A549 (cell line): ENCODE results near the gene FAAH2. TPM values are rescaled to one million over a fixed set of nuclear protein-coding genes. Genes with fewer than 3 reads are reported as not detected.

Experiments
- ATAC-seq, 2 experiments: fragments of 200-7000 bp in 1 of 2; fragments of >200 bp in 1 of 2; cut with Nextera tagmentation in 1 of 2; cut with Tn5 transposase in 1 of 2; 3 replicates each; pipeline versions ENCODE4 v1.8.0 to v1.9.1; 2018 to 2020; ENCODE audit warnings: mild to moderate bottlenecking in 1 of 2, moderate library complexity in 1 of 2
- CTCF ChIA-PET: fragments of 300-600 bp; sonication (Branson Sonifier 250); formaldehyde crosslinking; extraction: SDS; loops from one replicate; lab custom pipeline; 2021; ENCODE audit warnings: antibody characterized with exemption, inconsistent platforms; lab: Yijun Ruan, JAX
- POLR2A ChIA-PET: fragments of 350-600 bp; formaldehyde crosslinking; extraction: SDS; loops from one replicate; lab custom pipeline; 2021; ENCODE audit warnings: antibody characterized with exemption, inconsistent platforms; lab: Yijun Ruan, JAX
- DNase-seq, 2 experiments: peaks; one replicate each; pipeline versions ENCODE4 v3.0.0 to v3.0.0-alpha.2; 2011 to 2016; ENCODE audit warnings: low read depth in 1 of 2, low spot score in 1 of 2
- FAIRE-seq: peaks from 2 replicates; lab custom pipeline; 2011; peaks lifted over from hg19 to GRCh38; lab: Jason Lieb, UNC
- H3K27ac ChIP-seq, 2 experiments: fragments of >200 bp; sonication (Bioruptor Twin); formaldehyde crosslinking; 3 replicates each; pipeline ENCODE4 v1.5.1; 2016 to 2017
- H3K4me1 ChIP-seq: fragments of >200 bp; sonication (Bioruptor Twin); formaldehyde crosslinking; 3 replicates; pipeline ENCODE4 v1.6.1; 2016
- H3K4me2 ChIP-seq: fragments of >200 bp; sonication (Bioruptor Twin); formaldehyde crosslinking; 3 replicates; pipeline ENCODE4 v1.6.1; 2016
- H3K4me3 ChIP-seq: fragments of >200 bp; sonication (Bioruptor Twin); formaldehyde crosslinking; 3 replicates; pipeline ENCODE4 v1.5.1; 2016
- H3K9me3 ChIP-seq: fragments of >200 bp; sonication (Bioruptor Twin); formaldehyde crosslinking; 3 replicates; pipeline ENCODE4 v1.6.1; 2016
- ATOH8 ChIP-seq: fragments of 250-450 bp; sonication (Bioruptor Pico); IDR thresholded peaks from 2 replicates; pipeline ENCODE4 v1.5.0; 2020; ENCODE audit warnings: low read depth, mild to moderate bottlenecking, moderate library complexity
- CBX2 ChIP-seq: fragments of 200-600 bp; sonication (generic); IDR thresholded peaks from 2 replicates; pipeline ENCODE4 v1.6.1; 2016; ENCODE audit warnings: low read depth, mild to moderate bottlenecking, borderline replicate concordance
- CHD2 ChIP-seq: fragments of 150-350 bp; IDR thresholded peaks from 2 replicates; pipeline ENCODE4 v1.6.1; 2014; ENCODE audit warnings: low read length; ENCODE audit not compliant: partially characterized antibody
- CHD4 ChIP-seq: fragments of 200-600 bp; sonication (generic); IDR thresholded peaks from 2 replicates; pipeline ENCODE4 v1.6.1; 2016; ENCODE audit warnings: antibody characterized with exemption, mild to moderate bottlenecking, borderline replicate concordance
- CTCF ChIP-seq: fragments of >200 bp; sonication (Bioruptor Twin); formaldehyde crosslinking; IDR thresholded peaks from 3 replicates; pipeline ENCODE4 v1.5.1; 2016
- EP300 ChIP-seq, 2 experiments: fragments of >200 bp; sonication (Bioruptor Twin); formaldehyde crosslinking; IDR thresholded peaks; 2 replicates in 1 of 2; 3 replicates in 1 of 2; pipeline ENCODE4 v1.6.1; 2016 to 2017
- ESRRA ChIP-seq: fragments of 150-350 bp; IDR thresholded peaks from 2 replicates; pipeline ENCODE4 v1.6.1; 2014; ENCODE audit warnings: mild to moderate bottlenecking, low read length, borderline replicate concordance
- FOSL2 ChIP-seq, 2 experiments: fragments of 450-650 bp in 1 of 2; fragments of >200 bp in 1 of 2; sonication (Bioruptor Twin) in 1 of 2; formaldehyde crosslinking; IDR thresholded peaks; 2 replicates each; pipeline versions ENCODE4 v1.5.0 to v1.6.1; 2016 to 2020; ENCODE audit warnings: mild to moderate bottlenecking in 1 of 2, moderate library complexity in 1 of 2
- KDM1A ChIP-seq: fragments of 200-600 bp; sonication (generic); IDR thresholded peaks from 2 replicates; pipeline ENCODE4 v1.6.1; 2016; ENCODE audit warnings: low read depth, mild to moderate bottlenecking
- KDM5A ChIP-seq: fragments of 200-600 bp; sonication (generic); IDR thresholded peaks from 2 replicates; pipeline ENCODE4 v1.6.1; 2016; ENCODE audit warnings: antibody characterized with exemption, mild to moderate bottlenecking
- MAFK ChIP-seq: fragments of 450-650 bp; IDR thresholded peaks from 2 replicates; pipeline ENCODE4 v1.6.1; 2014; ENCODE audit not compliant: partially characterized antibody
- MAX ChIP-seq: IDR thresholded peaks from 2 replicates; pipeline ENCODE4 v1.6.1; 2012
- MAZ ChIP-seq: fragments of 150-350 bp; IDR thresholded peaks from 2 replicates; pipeline ENCODE4 v1.6.1; 2014; ENCODE audit warnings: antibody characterized with exemption, low read depth, low read length, borderline replicate concordance
- NPAS2 ChIP-seq: fragments of 250-450 bp; sonication (Bioruptor Pico); IDR thresholded peaks from 2 replicates; pipeline ENCODE4 v1.8.0; 2022; ENCODE audit warnings: mild to moderate bottlenecking, moderate library complexity, borderline replicate concordance
- POLR2AphosphoS2 ChIP-seq: conservative IDR thresholded peaks from 2 replicates; pipeline ENCODE4 v1.6.1; 2012; ENCODE audit warnings: low read length, improper control_type of control experiment, inconsistent platforms
- RAD21 ChIP-seq, 2 experiments: fragments of >200 bp in 1 of 2; sonication (Bioruptor Twin) in 1 of 2; formaldehyde crosslinking in 1 of 2; IDR thresholded peaks in 1 of 2; conservative IDR thresholded peaks in 1 of 2; 2 replicates in 1 of 2; 3 replicates in 1 of 2; pipeline ENCODE4 v1.6.1; 2012 to 2018; ENCODE audit warnings: inconsistent platforms in 1 of 2
- REST ChIP-seq: fragments of 200-600 bp; sonication (generic); IDR thresholded peaks from 2 replicates; pipeline ENCODE4 v1.6.1; 2016; ENCODE audit warnings: antibody characterized with exemption, mild to moderate bottlenecking, moderate library complexity
- RNF2 ChIP-seq: fragments of 200-600 bp; sonication (generic); IDR thresholded peaks from 2 replicates; pipeline ENCODE4 v1.6.1; 2016; ENCODE audit warnings: low read depth, mild to moderate bottlenecking, antibody characterized with exemption, moderate library complexity, borderline replicate concordance
- SMC3 ChIP-seq: fragments of >200 bp; sonication (Bioruptor Twin); formaldehyde crosslinking; IDR thresholded peaks from 3 replicates; pipeline ENCODE4 v1.6.1; 2018; ENCODE audit warnings: inconsistent platforms
- SREBF2 ChIP-seq: fragments of 450-650 bp; IDR thresholded peaks from 2 replicates; pipeline ENCODE4 v1.6.1; 2014; ENCODE audit warnings: mild to moderate bottlenecking, moderate library complexity
- ZFP36 ChIP-seq: fragments of 450-650 bp; IDR thresholded peaks from 2 replicates; pipeline ENCODE4 v1.6.1; 2014; ENCODE audit warnings: borderline replicate concordance; ENCODE audit not compliant: partially characterized antibody
- WGBS: methylation state at CpG from one replicate; pipeline ENCODE4 v1.1.6; 2017; ENCODE audit errors: missing lambda C conversion rate; 5-methylcytosine and 5-hydroxymethylcytosine counted together
- polyA plus RNA-seq, 4 experiments: library from polyadenylated mRNA; depleted of rRNA in 3 of 4; stranded (reverse); fragments of >200 nt; fragmentation: RNase III in 1 of 4; extraction: RNeasy Plus Mini Kit Qiagen cat#74134 plus additional on column Dnase treatment in 1 of 4; gene quantifications; 2 replicates in 3 of 4; 3 replicates in 1 of 4; pipeline ENCODE4 v1.2.3, GENCODE V29; 2011 to 2017

FAAH2 gene
- polyA plus RNA-seq, 2 of the 4 experiments (the other 2 are of a cell fraction), result 0.09 to 0.52 TPM

DNA sequence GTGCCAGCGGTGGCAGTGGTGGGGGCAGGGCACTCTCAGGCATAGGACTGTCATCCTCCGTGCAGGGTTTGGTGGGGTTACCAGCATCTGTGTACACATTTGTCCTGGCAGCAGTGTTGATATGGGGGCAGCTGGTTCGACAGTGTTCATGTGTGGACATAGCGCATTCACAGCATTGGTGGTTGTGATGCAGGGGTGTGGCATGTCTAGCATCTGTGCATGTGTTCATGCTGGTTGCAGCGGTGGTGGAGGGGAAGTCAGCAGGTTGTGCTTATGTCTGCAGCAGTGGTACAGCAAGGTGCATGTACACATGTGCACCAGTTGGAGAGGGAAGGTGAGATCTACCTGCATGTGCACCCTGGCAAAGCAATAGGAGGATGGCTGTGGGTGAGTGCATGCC lies 230.0 kb downstream of the FAAH2 start:
- H3K27ac ChIP-seq, result no peak overlapping the region
- no peaks in the 10 kb centered on the region for H3K4me1 ChIP-seq
- no peak overlapping the region for H3K4me2 ChIP-seq
- ATAC-seq (no peak), FAIRE-seq (no peak), DNase-seq (no peak)
- 17% methylated on average over 1 of the region's 5 CpGs for WGBS
- ChIA-PET POLR2A (no interaction called here), CTCF (no interaction called here)
- TF ChIP-seq CBX2, result no peak
- TF ChIP-seq REST, result no peak
- no peak for TF ChIP-seq ATOH8 (CRISPR knock-in tag)
- TF ChIP-seq POLR2AphosphoS2, result no peak
- no peak for TF ChIP-seq ESRRA
- no peak for TF ChIP-seq SREBF2
- no peak for TF ChIP-seq MAZ
- no peak for TF ChIP-seq SMC3
- no peak for TF ChIP-seq RNF2
- no peak for TF ChIP-seq EP300 (IDR thresholded peaks at IDR 0.05)
- no peak for TF ChIP-seq CHD4
- TF ChIP-seq ZFP36, result no peak
- TF ChIP-seq FOSL2 (IDR thresholded peaks at IDR 0.05), result no peak
- no peak for TF ChIP-seq FOSL2 (CRISPR knock-in tag; IDR thresholded peaks at IDR 0.05)
- no peak overlapping the region for H3K4me3 ChIP-seq
- H3K9me3 ChIP-seq, result no peaks in the 10 kb centered on the region

DNA sequence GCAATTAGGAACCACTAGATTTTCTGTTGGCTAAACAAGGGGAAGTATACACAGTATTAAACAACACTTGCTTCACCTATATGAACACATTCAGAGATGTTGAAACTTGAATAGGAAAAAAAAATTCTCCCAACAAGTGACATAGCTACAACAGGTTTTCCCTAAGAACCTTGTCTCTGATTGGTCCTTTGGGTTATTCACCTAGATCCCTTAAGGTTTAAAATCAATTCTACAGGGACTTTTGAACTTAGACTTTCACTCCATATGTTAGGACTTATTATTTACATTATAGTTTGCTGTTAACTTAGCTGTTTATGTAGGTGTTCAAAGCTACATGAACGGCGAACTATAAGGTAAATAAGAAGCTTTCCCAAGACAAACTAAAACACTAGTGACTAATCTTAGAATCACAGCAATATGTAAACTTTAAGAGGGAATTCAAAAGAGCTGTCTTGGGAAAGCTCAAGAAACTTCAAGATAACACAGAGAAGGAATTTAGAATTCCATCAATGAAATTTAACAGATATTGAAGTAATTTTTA lies 233.1 kb downstream of the FAAH2 start:
- no peak overlapping the region for H3K27ac ChIP-seq
- no peak overlapping the region for H3K4me3 ChIP-seq
- H3K9me3 ChIP-seq, result no peaks in the 10 kb centered on the region
- DNase-seq, result no peak
- CTCF ChIA-PET, result no interaction called here
- H3K4me2 ChIP-seq, result no peak overlapping the region
- no peak for TF ChIP-seq KDM1A
- no peak for TF ChIP-seq CHD4
- TF ChIP-seq POLR2AphosphoS2, result no peak
- no peak for TF ChIP-seq MAFK
- TF ChIP-seq KDM5A, result no peak
- no peak for TF ChIP-seq CHD2
- TF ChIP-seq MAZ, result no peak
- TF ChIP-seq MAX, result no peak
- TF ChIP-seq, all 56 proteins: peak for 0
- ATAC-seq, result no peak
- POLR2A ChIA-PET, result no interaction called here
- FAIRE-seq, result no peak
- 0% methylated on average over 2 of the region's 2 CpGs for WGBS
- H3K4me1 ChIP-seq, result no peaks in the 10 kb centered on the region

GRCh38 chrX:57528670-57529255 lies 242.3 kb downstream of the FAAH2 start:
- ChIA-PET POLR2A (no interaction called here), CTCF (interaction anchor here (0.5 to 1.2 kb wide), 3 partner anchors 9 to 143 kb away, joined by 3 to 4 read pairs (median 3); no protein-coding TSS in a partner anchor)
- FAIRE-seq (peak; percentile 93), DNase-seq (peak in 1 of 2 experiments; percentile 13), ATAC-seq (peak; percentile 66 to 85; a peak in 4 of 6 replicates)
- Histone ChIP-seq H3K27ac (no peak overlapping the region), H3K4me3 (no peak overlapping the region), H3K4me2 (no peak overlapping the region), H3K4me1 (no peaks in the 10 kb centered on the region), H3K9me3 (no peaks in the 10 kb centered on the region)
- TF ChIP-seq NPAS2 (no peak), CTCF (peak; percentile 25), RAD21 (conservative IDR thresholded peaks at IDR 0.05 in 1 of 2, IDR thresholded peaks at IDR 0.05 in 1 of 2) (peak; percentile 17 to 48; a peak in 2 of 5 replicates)
- WGBS, result 0% methylated on average over 1 of the region's 1 CpG
